ENCODE results near the gene PLCB1. TPM values are rescaled to one million over a fixed set of nuclear protein-coding genes. Genes with fewer than 3 reads are reported as not detected.

Gene PLCB1
- total and polyA plus RNA-seq, 10 of the 15 experiments (the other 5 are each of a cell fraction or from before 2014, with no cell fraction given): 0.05 to 5.3 (median 0.17) TPM; not detected in 1

DNA sequence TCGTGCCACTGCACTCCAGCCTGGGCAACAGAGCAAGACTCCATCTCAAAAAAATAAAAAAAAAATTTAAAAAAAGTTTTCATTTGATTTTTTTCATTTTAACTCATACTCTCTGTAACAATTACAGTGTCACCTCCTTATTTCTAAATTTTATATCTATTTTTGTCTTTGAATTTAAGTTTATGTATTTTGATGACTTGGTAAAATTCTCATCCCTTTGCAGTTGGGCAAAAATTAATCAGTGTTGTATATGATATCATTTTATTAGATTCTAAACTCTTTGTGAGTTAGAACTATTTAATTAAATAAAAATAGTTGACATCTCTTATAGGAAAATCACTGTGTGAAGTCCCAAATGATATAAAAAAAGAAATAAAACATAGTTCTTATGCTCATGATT lies 270.7 kb downstream of the PLCB1 start:
- ChIA-PET CTCF (interaction anchor here (1.9 kb wide), 1 partner anchor 10 kb away, joined by 8 read pairs; no protein-coding TSS in a partner anchor), POLR2A (interaction anchor here (0.5 to 0.6 kb wide), 3 partner anchors 255 to 389 kb away, joined by 3 to 4 read pairs (median 3); no protein-coding TSS in a partner anchor), RAD21 (ENCODE audit: unreplicated experiment) (no interaction called here), SMC1A (ENCODE audit: uncharacterized antibody, unreplicated experiment) (interaction anchor here (1.0 to 6.5 kb wide), 4 partner anchors 11 to 96 kb away, joined by 3 to 68 read pairs (median 23); no protein-coding TSS in a partner anchor)
- Histone ChIP-seq H3K4me2 (ENCODE audit: control insufficient read depth, insufficient read depth) (no peak overlapping the region), H4K20me1 (ENCODE audit: control insufficient read depth, insufficient read depth) (no peaks in the 10 kb centered on the region), H3K79me2 (ENCODE audit: control insufficient read depth, insufficient read depth, low read length) (no peaks in the 10 kb centered on the region), H2AFZ (ENCODE audit: control insufficient read depth, low read depth, low read length) (no peak overlapping the region), H3K4me3 (no peak overlapping the region), H3K9me3 (replicated peaks; ENCODE audit: control insufficient read depth, insufficient read depth, low read length) (no peaks in the 10 kb centered on the region; the same call in 1 of the 3 replicates), H3K4me1 (ENCODE audit: control insufficient read depth, insufficient read depth, low read length) (peaks cover 12% of the 10 kb centered on the region; the same call in 1 of the 2 replicates), H3K36me3 (ENCODE audit: control insufficient read depth in 2 of 2, insufficient read depth in 2 of 2, low read length in 1 of 2) (no peaks in the 10 kb centered on the region), H3K27ac (ENCODE audit: control insufficient read depth, insufficient read depth) (no peak overlapping the region), H3K9ac (ENCODE audit: control insufficient read depth, insufficient read depth, low read length) (no peak overlapping the region), H3K27me3 (replicated peaks in 1 of 2; ENCODE audit: control insufficient read depth in 2 of 2, insufficient read depth in 2 of 2, low read length in 1 of 2) (no peaks in the 10 kb centered on the region)
- intact Hi-C loops (cut with micrococcal nuclease; ENCODE audit: unreplicated experiment): loop anchor here (5.0 kb wide), 1 partner anchor 200 kb away; no protein-coding TSS in a partner anchor
- no TSS peak for BruUV-seq (replicated peaks)
- FAIRE-seq (no peak), DNase-seq (ENCODE audit: low read depth, low spot score) (no peak), ATAC-seq (no peak)
- TF ChIP-seq SIX5 (IDR thresholded peaks at IDR 0.05; ENCODE audit: low read depth, low read length, severe bottlenecking) (no peak), CEBPB (IDR thresholded peaks at IDR 0.05; ENCODE audit: borderline replicate concordance in 1 of 2, low read depth in 2 of 2, low read length in 2 of 2) (no peak), CREM (IDR thresholded peaks at IDR 0.05; ENCODE audit: low read depth) (no peak)
- TF ChIP-seq, protein P1, sequence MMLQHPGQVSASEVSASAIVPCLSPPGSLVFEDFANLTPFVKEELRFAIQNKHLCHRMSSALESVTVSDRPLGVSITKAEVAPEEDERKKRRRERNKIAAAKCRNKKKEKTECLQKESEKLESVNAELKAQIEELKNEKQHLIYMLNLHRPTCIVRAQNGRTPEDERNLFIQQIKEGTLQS (IDR thresholded peaks at IDR 0.05; ENCODE audit: borderline replicate concordance, extremely low read depth, low read depth, low read length): no peak
- TF ChIP-seq, protein P2, sequence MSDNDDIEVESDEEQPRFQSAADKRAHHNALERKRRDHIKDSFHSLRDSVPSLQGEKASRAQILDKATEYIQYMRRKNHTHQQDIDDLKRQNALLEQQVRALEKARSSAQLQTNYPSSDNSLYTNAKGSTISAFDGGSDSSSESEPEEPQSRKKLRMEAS (IDR thresholded peaks at IDR 0.05; ENCODE audit: low read depth, low read length): no peak
- TF ChIP-seq, protein P3, sequence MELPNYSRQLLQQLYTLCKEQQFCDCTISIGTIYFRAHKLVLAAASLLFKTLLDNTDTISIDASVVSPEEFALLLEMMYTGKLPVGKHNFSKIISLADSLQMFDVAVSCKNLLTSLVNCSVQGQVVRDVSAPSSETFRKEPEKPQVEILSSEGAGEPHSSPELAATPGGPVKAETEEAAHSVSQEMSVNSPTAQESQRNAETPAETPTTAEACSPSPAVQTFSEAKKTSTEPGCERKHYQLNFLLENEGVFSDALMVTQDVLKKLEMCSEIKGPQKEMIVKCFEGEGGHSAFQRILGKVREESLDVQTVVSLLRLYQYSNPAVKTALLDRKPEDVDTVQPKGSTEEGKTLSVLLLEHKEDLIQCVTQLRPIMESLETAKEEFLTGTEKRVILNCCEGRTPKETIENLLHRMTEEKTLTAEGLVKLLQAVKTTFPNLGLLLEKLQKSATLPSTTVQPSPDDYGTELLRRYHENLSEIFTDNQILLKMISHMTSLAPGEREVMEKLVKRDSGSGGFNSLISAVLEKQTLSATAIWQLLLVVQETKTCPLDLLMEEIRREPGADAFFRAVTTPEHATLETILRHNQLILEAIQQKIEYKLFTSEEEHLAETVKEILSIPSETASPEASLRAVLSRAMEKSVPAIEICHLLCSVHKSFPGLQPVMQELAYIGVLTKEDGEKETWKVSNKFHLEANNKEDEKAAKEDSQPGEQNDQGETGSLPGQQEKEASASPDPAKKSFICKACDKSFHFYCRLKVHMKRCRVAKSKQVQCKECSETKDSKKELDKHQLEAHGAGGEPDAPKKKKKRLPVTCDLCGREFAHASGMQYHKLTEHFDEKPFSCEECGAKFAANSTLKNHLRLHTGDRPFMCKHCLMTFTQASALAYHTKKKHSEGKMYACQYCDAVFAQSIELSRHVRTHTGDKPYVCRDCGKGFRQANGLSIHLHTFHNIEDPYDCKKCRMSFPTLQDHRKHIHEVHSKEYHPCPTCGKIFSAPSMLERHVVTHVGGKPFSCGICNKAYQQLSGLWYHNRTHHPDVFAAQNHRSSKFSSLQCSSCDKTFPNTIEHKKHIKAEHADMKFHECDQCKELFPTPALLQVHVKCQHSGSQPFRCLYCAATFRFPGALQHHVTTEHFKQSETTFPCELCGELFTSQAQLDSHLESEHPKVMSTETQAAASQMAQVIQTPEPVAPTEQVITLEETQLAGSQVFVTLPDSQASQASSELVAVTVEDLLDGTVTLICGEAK (IDR thresholded peaks at IDR 0.05; ENCODE audit: borderline replicate concordance): no peak
- WGBS (ENCODE audit: insufficient coverage, insufficient replicate concordance, low lambda C conversion rate, missing lambda C conversion rate): 100% methylated on average over 1 of the region's 1 CpG
- in situ Hi-C loops (cut with MboI): no loop called here
